Erythroblast (primary cell): ENCODE results near the gene CALHM5.

ENCODE experiments used
- GATA1 ChIP-seq: IDR thresholded peaks from 2 replicates; pipeline ENCODE4 v1.6.1; 2011; ENCODE audit warnings: low read depth, mild to moderate bottlenecking, control low read depth, low read length, moderate library complexity
- POLR2A ChIP-seq: IDR thresholded peaks from 2 replicates; pipeline ENCODE4 v1.6.1; 2011; ENCODE audit warnings: mild to moderate bottlenecking, low read length

DNA sequence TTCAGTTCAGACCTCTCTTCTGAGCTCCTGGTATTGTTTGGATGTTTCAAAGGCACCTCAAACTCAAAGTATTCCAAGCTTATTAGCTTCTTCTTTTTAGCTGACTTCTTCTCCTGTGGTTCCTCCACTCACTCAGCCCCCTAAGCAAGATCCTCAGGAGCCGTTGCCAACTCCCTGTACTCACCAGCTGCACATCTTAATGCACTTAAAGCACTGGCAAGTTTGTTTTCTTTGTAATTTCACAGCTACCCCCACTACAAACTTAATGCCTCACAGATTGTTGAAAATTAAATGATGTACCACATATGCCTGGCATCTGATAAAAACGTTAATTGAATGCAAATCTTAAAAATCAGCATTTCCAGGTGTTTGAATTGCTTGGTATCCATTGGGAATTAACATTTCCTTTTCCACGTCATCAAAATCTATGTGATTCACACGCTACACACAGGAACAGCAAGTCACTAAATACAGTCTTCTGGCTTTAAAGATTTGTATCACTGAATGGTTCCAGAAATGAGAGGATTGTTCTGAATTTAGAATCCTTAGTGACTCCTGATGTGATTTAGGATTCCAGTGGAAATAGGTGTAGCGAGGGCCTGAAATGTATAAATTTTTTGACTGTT lies 25.8 kb upstream of the CALHM5 start:
- no peak for TF ChIP-seq POLR2A
- TF ChIP-seq GATA1 = no peak
